H1 (cell line): ENCODE data around the gene LRG1. TPM values are rescaled to one million over a fixed set of nuclear protein-coding genes. Genes with fewer than 3 reads are reported as not detected.

Source experiments
- CBX8 ChIP-seq: fragments of 300-800, 300-1000 bp; sonication (generic); IDR thresholded peaks from 2 replicates; pipeline ENCODE4 v1.7.1; 2016; ENCODE audit warnings: low read depth, low read length, borderline replicate concordance
- CHD1 ChIP-seq: IDR thresholded peaks from 2 replicates; pipeline ENCODE4 v1.6.1; 2012; ENCODE audit warnings: low read depth, low read length, improper control_type of control experiment
- EP300 ChIP-seq, 2 experiments: IDR thresholded peaks; 1 replicate in 1 of 2; 2 replicates in 1 of 2; pipeline ENCODE4 v1.6.1; 2011 to 2012; ENCODE audit warnings: low read depth in 2 of 2, low read length in 2 of 2, mild to moderate bottlenecking in 2 of 2, borderline replicate concordance in 1 of 2, inconsistent platforms in 1 of 2, moderate library complexity in 1 of 2
- MAFK ChIP-seq: IDR thresholded peaks from 2 replicates; pipeline ENCODE4 v1.6.1; 2012; ENCODE audit warnings: low read depth, mild to moderate bottlenecking, improper control_type of control experiment, low read length
- POU5F1 ChIP-seq: IDR thresholded peaks from 2 replicates; pipeline ENCODE4 v1.6.1; 2011; ENCODE audit warnings: low read depth, mild to moderate bottlenecking, low read length, moderate library complexity
- SIRT6 ChIP-seq: IDR thresholded peaks from one replicate; pipeline ENCODE4 v1.7.1; 2012; ENCODE audit warnings: low read length, inconsistent platforms
- TBP ChIP-seq: IDR thresholded peaks from 2 replicates; pipeline ENCODE4 v1.6.1; 2011; ENCODE audit warnings: low read depth, low read length, improper control_type of control experiment
- polyA plus RNA-seq, 7 experiments: library from polyadenylated mRNA; depleted of rRNA in 3 of 7; stranded (reverse) in 5 of 7; unstranded in 2 of 7; fragments of >200 nt in 5 of 7; fragments of 200-250 nt in 2 of 7; gene quantifications; 1 replicate in 5 of 7; 2 replicates in 1 of 7; 4 replicates in 1 of 7; pipeline versions ENCODE4 v1.2.1 to v1.2.3, GENCODE V29; 2011 to 2013; ENCODE audit warnings: missing spikeins in 2 of 7, mixed read lengths in 2 of 7
- total RNA-seq: library from RNA; stranded (reverse); fragmentation: NEBNext Ultra II Directional; extraction: Animal tissue kit (Norgen Biotek cat#: 25700); gene quantifications from 2 replicates; pipeline ENCODE4 v1.2.1, GENCODE V29; 2021

The LRG1 gene
- total and polyA plus RNA-seq, 2 of the 8 experiments (the other 6 are each of a cell fraction or from before 2014, with no cell fraction given) = 0.48 to 0.79 TPM

GRCh38 chr19:4588291-4588761 lies 48.5 kb upstream of the LRG1 start (continued):
- no peak for TF ChIP-seq CBX8
- TF ChIP-seq MAFK = no peak
- no peak for TF ChIP-seq CHD1
- no peak for TF ChIP-seq EP300 (IDR thresholded peaks at IDR 0.05; ENCODE audit: borderline replicate concordance in 1 of 2, low read depth in 2 of 2, low read length in 2 of 2)
- TF ChIP-seq TBP = no peak
- no peak for TF ChIP-seq SIRT6
- no peak for TF ChIP-seq POU5F1
- TF ChIP-seq, all 59 proteins: peak for 0
